ENCODE measurements around the gene CXCL17.
"Not testable (repeated sequence)": the region's sequence is repeated elsewhere in the genome, so short reads cannot be mapped to it uniquely, and the experiment has no call there.

DNA sequence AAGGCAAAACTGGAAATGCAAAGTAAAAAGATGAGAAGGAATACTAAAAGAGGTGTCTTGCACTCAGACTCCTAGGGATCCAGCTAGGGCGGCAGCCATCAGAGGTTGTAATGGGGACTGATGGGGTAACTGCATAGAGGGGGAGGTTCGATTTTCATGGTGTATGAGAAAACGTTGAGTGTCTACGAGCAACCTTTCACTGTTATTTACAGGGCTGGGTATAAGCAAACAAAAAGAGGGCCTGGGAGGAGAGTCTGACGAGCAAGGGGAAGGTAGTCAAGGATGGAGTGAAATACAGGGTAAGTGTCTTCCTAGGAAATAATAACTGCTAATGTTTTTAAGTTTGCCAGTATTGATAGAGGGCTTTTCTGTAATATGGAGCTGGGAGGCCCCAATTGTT lies 5.6 kb upstream of the CXCL17 start:
- not testable (repeated sequence) for TF ChIP-seq EZH2phosphoT487 (IDR thresholded peaks at IDR 0.05; ENCODE audit: borderline replicate concordance, low read length); EZH2 (IDR thresholded peaks at IDR 0.05; ENCODE audit: low read length, unreplicated experiment)
- TF ChIP-seq, protein P1, sequence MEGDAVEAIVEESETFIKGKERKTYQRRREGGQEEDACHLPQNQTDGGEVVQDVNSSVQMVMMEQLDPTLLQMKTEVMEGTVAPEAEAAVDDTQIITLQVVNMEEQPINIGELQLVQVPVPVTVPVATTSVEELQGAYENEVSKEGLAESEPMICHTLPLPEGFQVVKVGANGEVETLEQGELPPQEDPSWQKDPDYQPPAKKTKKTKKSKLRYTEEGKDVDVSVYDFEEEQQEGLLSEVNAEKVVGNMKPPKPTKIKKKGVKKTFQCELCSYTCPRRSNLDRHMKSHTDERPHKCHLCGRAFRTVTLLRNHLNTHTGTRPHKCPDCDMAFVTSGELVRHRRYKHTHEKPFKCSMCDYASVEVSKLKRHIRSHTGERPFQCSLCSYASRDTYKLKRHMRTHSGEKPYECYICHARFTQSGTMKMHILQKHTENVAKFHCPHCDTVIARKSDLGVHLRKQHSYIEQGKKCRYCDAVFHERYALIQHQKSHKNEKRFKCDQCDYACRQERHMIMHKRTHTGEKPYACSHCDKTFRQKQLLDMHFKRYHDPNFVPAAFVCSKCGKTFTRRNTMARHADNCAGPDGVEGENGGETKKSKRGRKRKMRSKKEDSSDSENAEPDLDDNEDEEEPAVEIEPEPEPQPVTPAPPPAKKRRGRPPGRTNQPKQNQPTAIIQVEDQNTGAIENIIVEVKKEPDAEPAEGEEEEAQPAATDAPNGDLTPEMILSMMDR (conservative IDR thresholded peaks at IDR 0.05; ENCODE audit: low read depth, low read length) = not testable (repeated sequence)
